Measurements from ENCODE around the gene PI4KB.

GRCh38 chr1:151356696-151357095 is 29.5 kb upstream of the PI4KB start:
- TF ChIP-seq POLR2A (IDR thresholded peaks at IDR 0.05) (no peak), CTCF (IDR thresholded peaks at IDR 0.05 in 4 of 5, conservative IDR thresholded peaks at IDR 0.05 in 1 of 5) (no peak)
